HepG2 (cell line): ENCODE data around the gene C14orf93. TPM values are rescaled to one million over a fixed set of nuclear protein-coding genes. Genes with fewer than 3 reads are reported as not detected.

Experiments used
- CHD4 ChIP-seq: fragments of 200-600 bp; sonication (generic); IDR thresholded peaks from 2 replicates; pipeline ENCODE4 v1.7.0; 2017; ENCODE audit warnings: mild to moderate bottlenecking, low read length, borderline replicate concordance
- GZF1 ChIP-seq: sonication (generic); formaldehyde crosslinking; IDR thresholded peaks from 2 replicates; pipeline ENCODE4 v1.5.1; 2020; ENCODE audit warnings: mild to moderate bottlenecking, missing genetic modification reagents
- IRF1 ChIP-seq: sonication (generic); formaldehyde crosslinking; IDR thresholded peaks from 2 replicates; pipeline ENCODE4 v1.4.0; 2020; ENCODE audit warnings: low read depth, mild to moderate bottlenecking, missing genetic modification reagents
- MLXIP ChIP-seq: sonication (generic); formaldehyde crosslinking; IDR thresholded peaks from 2 replicates; pipeline ENCODE4 v1.9.0; 2021; ENCODE audit warnings: missing genetic modification reagents, borderline replicate concordance
- PBX2 ChIP-seq: IDR thresholded peaks from 2 replicates; pipeline ENCODE4 v1.6.1; 2016; ENCODE audit warnings: control low read depth
- PHB2 ChIP-seq: fragments of 450-650 bp; IDR thresholded peaks from 2 replicates; pipeline ENCODE4 v1.6.1; 2018; ENCODE audit not compliant: partially characterized antibody
- RBM39 ChIP-seq: fragments of 200-400 bp; formaldehyde crosslinking; IDR thresholded peaks from one replicate; pipeline ENCODE4 v1.6.1; 2018; ENCODE audit warnings: antibody characterized with exemption, mild to moderate bottlenecking, low read depth, low read length; ENCODE audit not compliant: poor library complexity, severe bottlenecking
- ZHX2 ChIP-seq, 2 experiments: sonication (generic) in 1 of 2; formaldehyde crosslinking in 1 of 2; IDR thresholded peaks; 2 replicates each; pipeline versions ENCODE4 v1.6.1 to v1.9.0; 2014 to 2022; ENCODE audit warnings: antibody characterized with exemption in 1 of 2, borderline replicate concordance in 1 of 2, inconsistent platforms in 1 of 2, low read depth in 1 of 2, missing genetic modification reagents in 1 of 2
- ZNF576 ChIP-seq: sonication (generic); formaldehyde crosslinking; IDR thresholded peaks from 2 replicates; pipeline ENCODE4 v1.4.0; 2020; ENCODE audit warnings: mild to moderate bottlenecking, missing genetic modification reagents
- ZNF749 ChIP-seq: sonication (generic); formaldehyde crosslinking; IDR thresholded peaks from 2 replicates; pipeline ENCODE4 v1.8.0; 2022; ENCODE audit warnings: mild to moderate bottlenecking, missing genetic modification reagents, moderate library complexity, borderline replicate concordance
- ZNF782 ChIP-seq: sonication (generic); formaldehyde crosslinking; IDR thresholded peaks from 2 replicates; pipeline ENCODE4 v1.4.0; 2020; ENCODE audit warnings: missing genetic modification reagents, mild to moderate bottlenecking, borderline replicate concordance
- ZNF800 ChIP-seq: sonication (generic); formaldehyde crosslinking; IDR thresholded peaks from 2 replicates; pipeline ENCODE4 v1.4.0; 2020; ENCODE audit warnings: missing genetic modification reagents
- ZSCAN30 ChIP-seq: sonication (generic); formaldehyde crosslinking; IDR thresholded peaks from 2 replicates; pipeline ENCODE4 v1.5.0; 2020; ENCODE audit warnings: mild to moderate bottlenecking, missing genetic modification reagents
- polyA plus RNA-seq, 8 experiments: library from polyadenylated mRNA; depleted of rRNA in 3 of 8; stranded (reverse) in 7 of 8; unstranded in 1 of 8; fragments of >200 nt; fragmentation: Illumina TruSeq in 4 of 8; extraction: Trizol in 4 of 8; gene quantifications; 2 replicates each; pipeline versions ENCODE4 v1.2.1 to v1.2.3, GENCODE V29; 2011 to 2016; ENCODE audit warnings: low read depth in 4 of 8, missing spikeins in 1 of 8, mixed read lengths in 1 of 8; ENCODE audit not compliant: insufficient read depth in 1 of 8
- total RNA-seq, 5 experiments: library from RNA; depleted of rRNA; stranded (reverse); fragments of >200 nt; fragmentation: Illumina TruSeq; extraction: Trizol; gene quantifications; 2 replicates each; pipeline ENCODE4 v1.2.3, GENCODE V29; 2016; ENCODE audit warnings: low read depth in 1 of 5

Gene C14orf93
- total and polyA plus RNA-seq, 2 of the 13 experiments (the other 11 are each of a cell fraction or from before 2014, with no cell fraction given) = 11.4 to 22.5 TPM

GRCh38 chr14:23057757-23058653, 48.1 kb upstream of the C14orf93 start (continued):
- TF ChIP-seq ZNF782 (CRISPR knock-in tag) (peak; percentile 98), GZF1 (CRISPR knock-in tag) (peak; percentile 89; the same call in 1 of the 2 replicates), ZNF800 (CRISPR knock-in tag) (peak; percentile 92), ZNF576 (CRISPR knock-in tag) (peak; percentile 83), MLXIP (CRISPR knock-in tag) (no peak; the same call in 1 of the 2 replicates), IRF1 (no peak), ZHX2 (IDR thresholded peaks at IDR 0.05; ENCODE audit: low read depth) (peak; percentile 60; the same call in 1 of the 2 replicates), ZHX2 (CRISPR knock-in tag; IDR thresholded peaks at IDR 0.05; ENCODE audit: borderline replicate concordance) (no peak), PBX2 (CRISPR knock-in tag) (no peak; the same call in 1 of the 2 replicates), ZSCAN30 (CRISPR knock-in tag) (no peak), PHB2 (no peak), CHD4 (peak; percentile 85), RBM39 (peak; percentile 94), ZNF749 (CRISPR knock-in tag) (peak; percentile 78; the same call in 1 of the 2 replicates)
